ENCODE results near the gene ULK4. TPM values are rescaled to one million over a fixed set of nuclear protein-coding genes. Genes with fewer than 3 reads are reported as not detected.

ULK4 gene
- total and polyA plus RNA-seq, 10 donors = 2.0 to 33.3 (median 12.9) TPM

DNA sequence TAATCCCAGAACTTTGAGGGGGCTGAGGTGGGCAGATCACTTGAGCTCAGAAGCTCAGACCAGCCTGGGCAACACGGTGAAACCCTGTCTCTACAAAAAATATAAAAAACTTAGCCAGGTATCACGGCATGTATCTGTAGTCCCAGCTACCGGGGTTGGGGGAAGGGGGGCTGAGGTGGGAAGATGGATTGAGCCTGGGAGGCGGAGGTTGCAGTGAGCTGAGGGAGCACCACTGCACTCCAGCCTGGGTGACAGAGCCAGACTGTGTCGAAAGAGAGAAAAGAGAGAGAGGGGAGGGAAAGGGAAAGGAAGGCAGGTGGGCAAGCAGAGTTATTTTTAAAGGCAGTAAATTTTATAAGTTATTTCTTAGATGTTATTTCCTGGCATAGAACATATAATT lies 368.1 kb downstream of the ULK4 start:
- Histone ChIP-seq H3K9me3 (no peaks in the 10 kb centered on the region), H3K27me3 (replicated peaks in 1 of 7) (no peaks in the 10 kb centered on the region), H3K27ac (no peak overlapping the region), H3K36me3 (no peaks in the 10 kb centered on the region), H3K4me1 (no peaks in the 10 kb centered on the region), H3K4me3 (no peak overlapping the region)
- no peak for DNase-seq
- intact Hi-C loops (cut with DNase I; ENCODE audit: low total_unique reads) = no loop called here
- 85 to 91% (median 87%) methylated on average over 5 of the region's 5 CpGs for WGBS, 5 donors
- TF ChIP-seq CTCF (IDR thresholded peaks at IDR 0.05 in 8 of 11, conservative IDR thresholded peaks at IDR 0.05 in 3 of 11) (no peak), POLR2AphosphoS5 (IDR thresholded peaks at IDR 0.05) (no peak), POLR2A (IDR thresholded peaks at IDR 0.05) (no peak)

- WGBS, 5 donors = 52 to 69% (median 58%) methylated on average over 2 of the region's 2 CpGs
- intact Hi-C loops (cut with DNase I; ENCODE audit: low total_unique reads) = no loop called here
- TF ChIP-seq POLR2A (IDR thresholded peaks at IDR 0.05) (no peak), POLR2AphosphoS5 (IDR thresholded peaks at IDR 0.05) (no peak), CTCF (IDR thresholded peaks at IDR 0.05 in 8 of 11, conservative IDR thresholded peaks at IDR 0.05 in 3 of 11) (no peak)
Measured at GRCh38 chr3:41592753-41593510, 369.0 kb downstream of the ULK4 start.

DNA sequence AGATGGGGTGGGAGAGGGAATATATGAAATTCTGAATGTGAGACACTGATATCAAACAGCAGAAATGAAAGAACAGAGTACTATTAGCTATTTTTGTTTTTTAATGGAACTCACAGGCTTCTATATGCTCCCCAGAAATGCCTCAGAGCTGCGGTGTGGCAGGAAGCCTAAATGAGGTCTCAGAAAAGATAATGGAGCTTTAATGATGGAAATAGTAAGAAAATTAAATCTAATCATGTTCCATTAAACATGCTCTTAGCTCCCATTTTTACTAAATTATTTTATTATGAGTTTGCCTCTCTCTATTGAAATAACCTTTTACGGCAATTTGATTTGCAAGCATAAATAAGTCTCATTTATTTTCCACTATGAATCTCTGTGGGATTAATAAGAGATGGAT lies 378.9 kb downstream of the ULK4 start:
- intact Hi-C loops (cut with DNase I; ENCODE audit: low total_unique reads) = no loop called here
- 93 to 99% (median 95%) methylated on average over 2 of the region's 2 CpGs for WGBS, 5 donors
- peaks cover 0 to 11% (median 0%) of the 10 kb centered on the region in 6 donors for H3K4me1 ChIP-seq

More at GRCh38 chr3:41592753-41593510, 369.0 kb downstream of the ULK4 start:
- DNase-seq = no peak
- Histone ChIP-seq H3K36me3 (no peaks in the 10 kb centered on the region), H3K27ac (no peak overlapping the region), H3K9me3 (no peaks in the 10 kb centered on the region), H3K4me1 (no peaks in the 10 kb centered on the region), H3K27me3 (replicated peaks in 1 of 7) (no peaks in the 10 kb centered on the region), H3K4me3 (no peak overlapping the region)

More for the DNA sequence above, 378.9 kb downstream of the ULK4 start:
- no peaks in the 10 kb centered on the region for H3K27me3 ChIP-seq (replicated peaks in 1 of 7)
- no peak overlapping the region for H3K4me3 ChIP-seq
- no peaks in the 10 kb centered on the region for H3K36me3 ChIP-seq
- no peak for TF ChIP-seq POLR2A (IDR thresholded peaks at IDR 0.05)
- TF ChIP-seq CTCF (IDR thresholded peaks at IDR 0.05 in 8 of 11, conservative IDR thresholded peaks at IDR 0.05 in 3 of 11) = no peak
- TF ChIP-seq POLR2AphosphoS5 (IDR thresholded peaks at IDR 0.05) = no peak
- DNase-seq = no peak
- H3K27ac ChIP-seq = no peak overlapping the region
- H3K9me3 ChIP-seq = no peaks in the 10 kb centered on the region

Data from spleen (tissue), 11 donors.